ENCODE measurements around the gene GLT8D2. TPM values are rescaled to one million over a fixed set of nuclear protein-coding genes. Genes with fewer than 3 reads are reported as not detected.
"Not testable (repeated sequence)": the region's sequence is repeated elsewhere in the genome, so short reads cannot be mapped to it uniquely, and the experiment has no call there.

The GLT8D2 gene
- total RNA-seq, 1 experiment from 2014 or later = 1.6 TPM

GRCh38 chr12:104023710-104024109 is 26.3 kb downstream of the GLT8D2 start:
- TF ChIP-seq EZH2 (IDR thresholded peaks at IDR 0.05; ENCODE audit: low read length, unreplicated experiment) (no peak), EZH2phosphoT487 (IDR thresholded peaks at IDR 0.05; ENCODE audit: borderline replicate concordance, low read length) (no peak), CTCF (conservative IDR thresholded peaks at IDR 0.05; ENCODE audit: low read depth, low read length) (no peak)

GRCh38 chr12:104022786-104023185 is 27.2 kb downstream of the GLT8D2 start:
- POLR2A ChIA-PET (ENCODE audit: unreplicated experiment) = no interaction called here
- no peaks in the 10 kb centered on the region for H3K79me2 ChIP-seq (ENCODE audit: low read length)
- intact Hi-C loops (cut with micrococcal nuclease) = no loop called here
- no peaks in the 10 kb centered on the region for H3K27me3 ChIP-seq (ENCODE audit: low read length)
- no peaks in the 10 kb centered on the region for H3K9me2 ChIP-seq (replicated peaks; ENCODE audit: low read length)
- H3K4me1 ChIP-seq (ENCODE audit: insufficient read depth, low read length) = peaks cover 7% of the 10 kb centered on the region; the same call in 1 of the 2 replicates
- H4K20me1 ChIP-seq (ENCODE audit: low read length) = no peaks in the 10 kb centered on the region
- no peak overlapping the region for H3K4me2 ChIP-seq (ENCODE audit: low read length)
- H3K9me3 ChIP-seq (ENCODE audit: low read length) = 0 out of 2 replicates have a peak, but pooled peaks cover 3% of the 10 kb centered on the region
- CTCF ChIA-PET = no interaction called here
- ATAC-seq (no peak), DNase-seq (no peak)
- H3K36me3 ChIP-seq (ENCODE audit: low read depth, low read length) = no peaks in the 10 kb centered on the region
- no peak overlapping the region for H3K9ac ChIP-seq (ENCODE audit: low read length)
- no peak overlapping the region for H3K4me3 ChIP-seq (ENCODE audit: low read length)
- no TSS peak for BruUV-seq (replicated peaks)
- TF ChIP-seq EZH2phosphoT487 (IDR thresholded peaks at IDR 0.05; ENCODE audit: borderline replicate concordance, low read length) (no peak), EZH2 (IDR thresholded peaks at IDR 0.05; ENCODE audit: low read length, unreplicated experiment) (no peak), CTCF (conservative IDR thresholded peaks at IDR 0.05; ENCODE audit: low read depth, low read length) (no peak)
- H3F3A ChIP-seq (ENCODE audit: low read length, unreplicated experiment) = no peaks in the 10 kb centered on the region
- no peak overlapping the region for H3K27ac ChIP-seq (ENCODE audit: low read length)
- no peak overlapping the region for H2AFZ ChIP-seq (ENCODE audit: low read length)

More at GRCh38 chr12:104023710-104024109, 26.3 kb downstream of the GLT8D2 start:
- DNase-seq (no peak), ATAC-seq (no peak)
- no peak overlapping the region for H3K9ac ChIP-seq (ENCODE audit: low read length)
- POLR2A ChIA-PET (ENCODE audit: unreplicated experiment) = no interaction called here
- intact Hi-C loops (cut with micrococcal nuclease) = no loop called here
- no peaks in the 10 kb centered on the region for H3K36me3 ChIP-seq (ENCODE audit: low read depth, low read length)
- no peak overlapping the region for H3K4me3 ChIP-seq (ENCODE audit: low read length)
- no TSS peak for BruUV-seq (replicated peaks)
- H3K9me2 ChIP-seq (replicated peaks; ENCODE audit: low read length) = no peaks in the 10 kb centered on the region
- H3K27ac ChIP-seq (ENCODE audit: low read length) = no peak overlapping the region
- 0 out of 2 replicates have a peak, but pooled peaks cover 3% of the 10 kb centered on the region for H3K9me3 ChIP-seq (ENCODE audit: low read length)
- H2AFZ ChIP-seq (ENCODE audit: low read length) = no peak overlapping the region
- H4K20me1 ChIP-seq (ENCODE audit: low read length) = no peaks in the 10 kb centered on the region
- no peaks in the 10 kb centered on the region for H3K27me3 ChIP-seq (ENCODE audit: low read length)
- peaks cover 7% of the 10 kb centered on the region; the same call in 1 of the 2 replicates for H3K4me1 ChIP-seq (ENCODE audit: insufficient read depth, low read length)
- H3K4me2 ChIP-seq (ENCODE audit: low read length) = no peak overlapping the region
- H3K79me2 ChIP-seq (ENCODE audit: low read length) = no peaks in the 10 kb centered on the region
- H3F3A ChIP-seq (ENCODE audit: low read length, unreplicated experiment) = no peaks in the 10 kb centered on the region
- CTCF ChIA-PET = no interaction called here

- POLR2A ChIA-PET (ENCODE audit: unreplicated experiment); H3K27me3 ChIP-seq (ENCODE audit: low read length); H3K9me2 ChIP-seq (replicated peaks; ENCODE audit: low read length); intact Hi-C loops (cut with micrococcal nuclease); ATAC-seq; H3K9me3 ChIP-seq (ENCODE audit: low read length); H3K4me3 ChIP-seq (ENCODE audit: low read length); H3K4me1 ChIP-seq (ENCODE audit: insufficient read depth, low read length); H3K79me2 ChIP-seq (ENCODE audit: low read length); H3K36me3 ChIP-seq (ENCODE audit: low read depth, low read length); BruUV-seq (replicated peaks); H2AFZ ChIP-seq (ENCODE audit: low read length); H3K27ac ChIP-seq (ENCODE audit: low read length); H3K9ac ChIP-seq (ENCODE audit: low read length); CTCF ChIA-PET; DNase-seq; H3K4me2 ChIP-seq (ENCODE audit: low read length); H3F3A ChIP-seq (ENCODE audit: low read length, unreplicated experiment); H4K20me1 ChIP-seq (ENCODE audit: low read length): not testable (repeated sequence)
Observed at GRCh38 chr12:104021862-104022261, 28.1 kb downstream of the GLT8D2 start.

Measured in PC-3 (cell line).